Measurements from ENCODE around the gene LRRC37A3. TPM values are rescaled to one million over a fixed set of nuclear protein-coding genes. Genes with fewer than 3 reads are reported as not detected.
"Not testable (repeated sequence)": the region's sequence is repeated elsewhere in the genome, so short reads cannot be mapped to it uniquely, and the experiment has no call there.

Gene LRRC37A3
- total RNA-seq, 1 experiment from 2014 or later = 10.1 TPM

DNA sequence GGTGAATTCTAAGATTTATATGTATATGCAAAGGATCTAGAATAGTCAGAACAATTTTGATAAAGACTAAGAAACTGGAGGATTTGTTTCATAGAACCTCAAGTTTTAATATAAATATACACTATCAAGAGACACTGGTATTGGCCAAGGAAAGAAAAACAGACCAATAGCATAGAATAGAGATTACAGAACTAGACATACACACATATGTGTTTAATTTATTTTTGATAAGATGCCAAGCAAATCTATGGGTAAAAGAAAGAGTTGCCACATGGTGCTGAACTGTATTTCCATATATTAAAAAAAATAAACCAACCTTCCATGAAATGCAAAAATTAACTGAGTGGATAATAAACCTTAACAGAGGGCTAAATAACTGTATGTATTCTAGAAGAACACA lies 27.9 kb upstream of the LRRC37A3 start:
- Histone ChIP-seq H3K9me2 (replicated peaks; ENCODE audit: insufficient read depth, low read length) (no peaks in the 10 kb centered on the region), H2AFZ (ENCODE audit: low read length) (no peak overlapping the region), H3K79me2 (ENCODE audit: low read length) (no peaks in the 10 kb centered on the region), H3K36me3 (ENCODE audit: insufficient read depth, low read length) (no peaks in the 10 kb centered on the region), H3K27ac (ENCODE audit: low read length) (no peak overlapping the region), H3K27me3 (ENCODE audit: low read length) (no peaks in the 10 kb centered on the region), H3K4me3 (ENCODE audit: low read length) (no peak overlapping the region), H3K9me3 (ENCODE audit: low read length) (no peaks in the 10 kb centered on the region), H3K9ac (ENCODE audit: low read length) (no peak overlapping the region), H3K4me2 (ENCODE audit: low read depth, low read length, poor library complexity, severe bottlenecking) (no peak overlapping the region), H3K4me1 (ENCODE audit: low read length) (no peaks in the 10 kb centered on the region), H4K20me1 (ENCODE audit: insufficient read depth, low read depth, low read length) (no peaks in the 10 kb centered on the region)
- DNase-seq = no peak

DNA sequence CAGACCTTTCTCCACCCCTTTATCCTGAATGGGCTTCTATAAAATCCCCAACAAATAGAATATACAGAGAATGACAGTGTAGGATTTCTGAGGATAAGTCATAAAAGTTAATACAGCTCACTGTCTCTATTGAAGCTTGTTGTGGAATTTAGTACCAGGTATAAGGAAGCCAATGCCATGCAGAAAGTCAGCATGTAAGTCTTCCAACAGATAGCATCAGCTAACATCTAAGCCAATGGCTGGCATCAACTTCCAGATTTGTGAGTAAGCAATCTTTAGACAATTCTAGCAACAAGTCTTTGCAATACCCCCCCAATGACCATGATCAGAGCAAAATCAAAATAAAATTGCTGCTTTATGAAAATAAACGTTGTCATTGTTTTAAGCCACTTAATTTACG lies 22.5 kb upstream of the LRRC37A3 start:
- no peaks in the 10 kb centered on the region for H3K9me3 ChIP-seq (ENCODE audit: low read length)
- no peak overlapping the region for H3K27ac ChIP-seq (ENCODE audit: low read length)
- peak; percentile 23 for DNase-seq
- no peaks in the 10 kb centered on the region for H4K20me1 ChIP-seq (ENCODE audit: insufficient read depth, low read depth, low read length)
- no peaks in the 10 kb centered on the region for H3K27me3 ChIP-seq (ENCODE audit: low read length)
- no peak overlapping the region for H2AFZ ChIP-seq (ENCODE audit: low read length)
- H3K36me3 ChIP-seq (ENCODE audit: insufficient read depth, low read length) = no peaks in the 10 kb centered on the region
- peaks cover 4% of the 10 kb centered on the region for H3K4me1 ChIP-seq (ENCODE audit: low read length)
- no peaks in the 10 kb centered on the region for H3K9me2 ChIP-seq (replicated peaks; ENCODE audit: insufficient read depth, low read length)
- H3K79me2 ChIP-seq (ENCODE audit: low read length) = no peaks in the 10 kb centered on the region
- no peak overlapping the region for H3K4me2 ChIP-seq (ENCODE audit: low read depth, low read length, poor library complexity, severe bottlenecking)
- no peak overlapping the region for H3K9ac ChIP-seq (ENCODE audit: low read length)
- H3K4me3 ChIP-seq (ENCODE audit: low read length) = no peak overlapping the region

DNA sequence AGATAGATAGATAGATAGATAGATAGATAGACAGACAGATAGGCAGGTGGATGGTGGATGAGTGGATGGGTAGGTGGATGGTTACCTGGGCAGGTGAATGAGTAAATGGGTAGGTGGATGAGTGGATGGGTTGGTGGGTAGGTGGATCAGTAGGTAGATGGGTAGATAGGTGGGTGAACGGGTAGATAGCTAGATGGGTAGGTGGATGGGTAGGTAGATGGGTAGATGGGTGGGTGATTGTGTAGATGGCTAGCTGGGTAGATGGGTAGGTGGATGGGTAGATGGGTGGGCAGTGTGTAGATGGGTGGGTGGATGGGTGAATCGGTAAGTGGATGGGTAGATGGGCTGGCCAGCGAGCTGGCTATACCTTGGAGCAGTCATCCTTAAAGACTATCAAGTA lies 21.8 kb upstream of the LRRC37A3 start:
- no peak overlapping the region for H3K4me3 ChIP-seq (ENCODE audit: low read length)
- H3K4me1 ChIP-seq (ENCODE audit: low read length) = peaks cover 4% of the 10 kb centered on the region
- H3K9ac ChIP-seq (ENCODE audit: low read length) = no peak overlapping the region
- H3K79me2 ChIP-seq (ENCODE audit: low read length) = no peaks in the 10 kb centered on the region
- H3K4me2 ChIP-seq (ENCODE audit: low read depth, low read length, poor library complexity, severe bottlenecking) = no peak overlapping the region
- no peaks in the 10 kb centered on the region for H4K20me1 ChIP-seq (ENCODE audit: insufficient read depth, low read depth, low read length)
- H3K36me3 ChIP-seq (ENCODE audit: insufficient read depth, low read length) = no peaks in the 10 kb centered on the region
- H3K27me3 ChIP-seq (ENCODE audit: low read length) = no peaks in the 10 kb centered on the region
- H3K9me2 ChIP-seq (replicated peaks; ENCODE audit: insufficient read depth, low read length) = no peaks in the 10 kb centered on the region
- H2AFZ ChIP-seq (ENCODE audit: low read length) = no peak overlapping the region
- no peaks in the 10 kb centered on the region for H3K9me3 ChIP-seq (ENCODE audit: low read length)
- DNase-seq = no peak
- no peak overlapping the region for H3K27ac ChIP-seq (ENCODE audit: low read length)

DNA sequence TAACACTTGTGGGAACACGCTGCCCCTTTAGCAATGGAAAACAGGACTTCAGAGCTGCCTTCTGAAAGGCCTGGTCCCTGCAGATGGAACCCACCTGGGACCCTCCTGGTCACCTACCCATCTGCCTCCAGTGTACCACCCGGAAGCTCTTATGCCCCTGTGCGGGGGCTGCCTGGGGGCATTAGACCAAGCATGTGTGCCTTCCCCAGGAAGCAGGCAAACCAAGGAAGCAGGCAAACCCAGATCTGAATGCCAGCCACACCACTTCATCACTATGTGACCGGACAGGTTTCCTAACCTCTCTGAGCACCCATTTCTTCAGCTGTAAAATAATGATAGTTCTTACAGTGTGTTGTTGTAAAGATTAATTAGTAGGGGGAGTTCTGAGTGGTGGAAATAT lies 20.8 kb upstream of the LRRC37A3 start:
- DNase-seq = no peak
- H3K27me3 ChIP-seq (ENCODE audit: low read length) = no peaks in the 10 kb centered on the region
- no peak overlapping the region for H3K4me2 ChIP-seq (ENCODE audit: low read depth, low read length, poor library complexity, severe bottlenecking)
- H3K4me3 ChIP-seq (ENCODE audit: low read length) = no peak overlapping the region
- no peak overlapping the region for H2AFZ ChIP-seq (ENCODE audit: low read length)
- H3K79me2 ChIP-seq (ENCODE audit: low read length) = no peaks in the 10 kb centered on the region
- no peaks in the 10 kb centered on the region for H3K36me3 ChIP-seq (ENCODE audit: insufficient read depth, low read length)
- H3K9ac ChIP-seq (ENCODE audit: low read length) = no peak overlapping the region
- no peaks in the 10 kb centered on the region for H4K20me1 ChIP-seq (ENCODE audit: insufficient read depth, low read depth, low read length)
- H3K4me1 ChIP-seq (ENCODE audit: low read length) = peaks cover 4% of the 10 kb centered on the region
- H3K9me2 ChIP-seq (replicated peaks; ENCODE audit: insufficient read depth, low read length) = no peaks in the 10 kb centered on the region
- no peaks in the 10 kb centered on the region for H3K9me3 ChIP-seq (ENCODE audit: low read length)
- H3K27ac ChIP-seq (ENCODE audit: low read length) = no peak overlapping the region

DNA sequence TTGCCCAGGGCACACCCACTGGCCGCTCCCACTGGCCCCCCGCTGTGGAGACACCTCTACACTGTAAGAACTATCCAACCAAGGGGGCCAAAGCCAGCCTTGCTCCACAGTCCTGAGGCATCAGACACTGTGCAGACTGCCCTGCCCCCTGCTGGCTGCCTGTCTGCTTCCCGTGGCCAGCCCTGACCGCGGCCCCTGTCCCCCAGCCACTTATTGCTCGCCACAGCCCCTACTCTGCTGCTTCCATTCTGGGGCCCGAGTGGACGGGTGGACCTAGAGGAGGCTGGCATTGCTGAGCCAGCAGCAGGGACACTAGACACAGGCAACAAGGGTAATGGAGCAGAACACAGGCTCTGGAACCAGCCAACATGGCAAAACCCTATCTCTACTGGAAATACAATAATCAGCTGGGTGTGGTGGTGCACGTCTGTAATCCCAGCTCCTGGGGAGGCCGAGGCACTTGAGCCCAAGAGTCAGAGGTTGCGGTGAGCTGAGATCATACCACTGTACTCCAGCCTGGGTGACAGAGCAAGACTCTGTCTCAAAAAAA lies 19.7 kb upstream of the LRRC37A3 start:
- peak overlapping the region; percentile 48 for H3K4me2 ChIP-seq (ENCODE audit: low read depth, low read length, poor library complexity, severe bottlenecking)

DNA sequence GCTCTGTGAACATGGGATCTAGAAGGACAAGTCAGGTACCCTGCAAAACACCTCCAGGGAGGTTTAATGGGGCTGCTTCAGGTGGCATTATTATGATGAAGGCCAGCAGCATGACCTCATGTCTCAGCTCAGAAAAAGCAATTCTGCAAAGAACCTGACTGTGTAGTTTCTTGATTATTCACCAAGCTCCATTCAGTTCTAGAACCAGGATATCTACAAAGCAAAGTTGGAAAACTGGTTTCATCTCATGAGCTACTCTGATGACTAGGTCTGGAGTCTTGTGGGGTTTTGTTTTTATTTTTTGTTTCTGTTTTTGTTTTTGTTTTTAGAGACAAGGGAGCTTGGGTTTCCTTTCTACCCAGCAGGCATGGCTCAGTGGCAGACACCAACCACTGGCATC lies 19.0 kb upstream of the LRRC37A3 start:
- Histone ChIP-seq H3K4me3 (ENCODE audit: low read length) (no peak overlapping the region), H3K4me1 (ENCODE audit: low read length) (peaks cover 4% of the 10 kb centered on the region), H4K20me1 (ENCODE audit: insufficient read depth, low read depth, low read length) (no peaks in the 10 kb centered on the region), H2AFZ (ENCODE audit: low read length) (no peak overlapping the region), H3K9me2 (replicated peaks; ENCODE audit: insufficient read depth, low read length) (no peaks in the 10 kb centered on the region), H3K27ac (ENCODE audit: low read length) (no peak overlapping the region), H3K4me2 (ENCODE audit: low read depth, low read length, poor library complexity, severe bottlenecking) (no peak overlapping the region), H3K27me3 (ENCODE audit: low read length) (no peaks in the 10 kb centered on the region), H3K79me2 (ENCODE audit: low read length) (no peaks in the 10 kb centered on the region), H3K9me3 (ENCODE audit: low read length) (no peaks in the 10 kb centered on the region), H3K36me3 (ENCODE audit: insufficient read depth, low read length) (no peaks in the 10 kb centered on the region), H3K9ac (ENCODE audit: low read length) (no peak overlapping the region)
- no peak for DNase-seq

More for the DNA sequence above, 19.7 kb upstream of the LRRC37A3 start:
- Histone ChIP-seq H4K20me1 (ENCODE audit: insufficient read depth, low read depth, low read length) (no peaks in the 10 kb centered on the region), H3K36me3 (ENCODE audit: insufficient read depth, low read length) (no peaks in the 10 kb centered on the region), H3K27me3 (ENCODE audit: low read length) (no peaks in the 10 kb centered on the region), H3K27ac (ENCODE audit: low read length) (no peak overlapping the region), H3K9me3 (ENCODE audit: low read length) (no peaks in the 10 kb centered on the region), H3K9ac (ENCODE audit: low read length) (no peak overlapping the region), H3K9me2 (replicated peaks; ENCODE audit: insufficient read depth, low read length) (no peaks in the 10 kb centered on the region), H2AFZ (ENCODE audit: low read length) (peak overlapping the region; percentile 43; the same call in 1 of the 2 replicates), H3K4me1 (ENCODE audit: low read length) (peaks cover 4% of the 10 kb centered on the region), H3K79me2 (ENCODE audit: low read length) (no peaks in the 10 kb centered on the region), H3K4me3 (ENCODE audit: low read length) (no peak overlapping the region)
- DNase-seq = peak; percentile 78

- Histone ChIP-seq H3K4me3 (ENCODE audit: low read length) (no peak overlapping the region), H3K27me3 (ENCODE audit: low read length) (no peaks in the 10 kb centered on the region), H3K79me2 (ENCODE audit: low read length) (no peaks in the 10 kb centered on the region), H3K4me1 (ENCODE audit: low read length) (peaks cover 4% of the 10 kb centered on the region), H3K27ac (ENCODE audit: low read length) (no peak overlapping the region), H3K9me2 (replicated peaks; ENCODE audit: insufficient read depth, low read length) (no peaks in the 10 kb centered on the region), H3K4me2 (ENCODE audit: low read depth, low read length, poor library complexity, severe bottlenecking) (no peak overlapping the region), H3K36me3 (ENCODE audit: insufficient read depth, low read length) (no peaks in the 10 kb centered on the region), H2AFZ (ENCODE audit: low read length) (no peak overlapping the region), H3K9me3 (ENCODE audit: low read length) (no peaks in the 10 kb centered on the region), H3K9ac (ENCODE audit: low read length) (no peak overlapping the region), H4K20me1 (ENCODE audit: insufficient read depth, low read depth, low read length) (no peaks in the 10 kb centered on the region)
- DNase-seq = no peak
Measured at GRCh38 chr17:64936117-64936516, 16.8 kb upstream of the LRRC37A3 start.

DNA sequence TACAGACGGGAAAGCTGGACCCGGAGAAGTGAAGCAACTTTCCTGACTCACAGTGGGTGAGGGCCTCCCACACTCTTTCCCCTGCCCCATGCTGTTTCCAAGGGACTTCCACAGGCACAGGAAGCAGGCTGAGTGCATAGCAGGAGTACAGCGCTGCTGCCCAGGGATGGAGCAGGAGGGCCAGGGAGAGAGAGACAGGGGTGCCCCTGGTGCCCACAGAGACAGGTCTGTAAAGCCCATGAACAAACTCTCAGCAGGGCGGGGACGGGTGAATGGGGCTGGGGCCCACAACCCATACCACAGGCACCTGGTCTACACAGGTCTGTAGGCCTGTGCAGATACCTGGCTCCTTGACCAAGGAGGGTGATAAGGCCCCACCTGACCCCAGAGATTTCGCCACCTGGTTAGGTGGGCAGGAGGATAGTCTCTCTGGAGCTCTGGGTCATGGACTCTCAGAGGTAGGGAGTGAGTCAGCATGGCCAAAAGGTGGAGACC lies 15.1 kb upstream of the LRRC37A3 start:
- not testable (repeated sequence) for H3K27ac ChIP-seq (ENCODE audit: low read length); H2AFZ ChIP-seq (ENCODE audit: low read length); H4K20me1 ChIP-seq (ENCODE audit: insufficient read depth, low read depth, low read length); H3K9me2 ChIP-seq (replicated peaks; ENCODE audit: insufficient read depth, low read length); H3K4me2 ChIP-seq (ENCODE audit: low read depth, low read length, poor library complexity, severe bottlenecking); H3K4me1 ChIP-seq (ENCODE audit: low read length); H3K4me3 ChIP-seq (ENCODE audit: low read length); H3K36me3 ChIP-seq (ENCODE audit: insufficient read depth, low read length); H3K79me2 ChIP-seq (ENCODE audit: low read length); H3K9me3 ChIP-seq (ENCODE audit: low read length); H3K9ac ChIP-seq (ENCODE audit: low read length); DNase-seq; H3K27me3 ChIP-seq (ENCODE audit: low read length)

DNA sequence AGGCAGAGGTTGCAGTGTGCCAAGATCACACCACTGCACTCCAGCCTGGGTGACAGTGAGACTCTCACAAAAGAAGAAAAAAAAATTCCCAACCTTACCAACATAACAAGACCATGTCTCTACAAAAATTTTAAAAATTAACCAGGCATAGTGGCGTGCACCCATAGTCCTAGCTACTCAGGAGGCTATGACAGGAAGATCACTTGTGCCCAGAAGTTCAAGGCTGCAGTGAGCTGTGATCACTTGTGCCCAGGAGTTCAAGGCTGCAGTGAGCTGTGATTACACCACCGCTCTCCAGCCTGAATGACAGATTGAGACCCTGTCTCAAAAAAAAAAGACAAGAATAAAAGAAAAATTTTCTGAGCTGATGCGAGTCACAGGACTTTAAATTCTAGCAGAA lies 13.6 kb upstream of the LRRC37A3 start:
- H3K79me2 ChIP-seq (ENCODE audit: low read length); H3K36me3 ChIP-seq (ENCODE audit: insufficient read depth, low read length); H2AFZ ChIP-seq (ENCODE audit: low read length); H3K9ac ChIP-seq (ENCODE audit: low read length); H3K4me1 ChIP-seq (ENCODE audit: low read length); H3K4me3 ChIP-seq (ENCODE audit: low read length); H3K9me3 ChIP-seq (ENCODE audit: low read length); H3K27ac ChIP-seq (ENCODE audit: low read length); DNase-seq; H3K9me2 ChIP-seq (replicated peaks; ENCODE audit: insufficient read depth, low read length); H3K27me3 ChIP-seq (ENCODE audit: low read length); H3K4me2 ChIP-seq (ENCODE audit: low read depth, low read length, poor library complexity, severe bottlenecking); H4K20me1 ChIP-seq (ENCODE audit: insufficient read depth, low read depth, low read length): not testable (repeated sequence)
